Measurements from ENCODE around the gene FAM174C.
"Not testable (repeated sequence)": the region's sequence is repeated elsewhere in the genome, so short reads cannot be mapped to it uniquely, and the experiment has no call there.

The FAM174C gene

GRCh38 chr19:1307755-1308303 is 32.5 kb downstream of the FAM174C start:
- no peak for DNase-seq

GRCh38 chr19:1308718-1309117 is 33.4 kb downstream of the FAM174C start:
- no peak for DNase-seq

- no peak for DNase-seq
These were observed 34.9 kb downstream of the FAM174C start for GRCh38 chr19:1309977-1310852.

- DNase-seq = no peak
These were observed 35.5 kb downstream of the FAM174C start for GRCh38 chr19:1310853-1311180.

GRCh38 chr19:1311543-1312091 is 36.3 kb downstream of the FAM174C start:
- no peak for DNase-seq

- DNase-seq = no peak
These were observed 37.7 kb downstream of the FAM174C start for GRCh38 chr19:1312767-1313694.

GRCh38 chr19:1313695-1314613 is 38.6 kb downstream of the FAM174C start:
- DNase-seq = no peak

- DNase-seq = peak; percentile 43
These were observed 40.3 kb downstream of the FAM174C start for GRCh38 chr19:1315470-1316166.

- DNase-seq = no peak
These were observed 41.1 kb downstream of the FAM174C start for GRCh38 chr19:1316466-1316865.

GRCh38 chr19:1317274-1318003 is 42.1 kb downstream of the FAM174C start:
- no peak for DNase-seq

- no peak for DNase-seq
These were observed 43.5 kb downstream of the FAM174C start for GRCh38 chr19:1318678-1319471.

- not testable (repeated sequence) for DNase-seq
These were observed 44.9 kb downstream of the FAM174C start for GRCh38 chr19:1320282-1320650.

- DNase-seq = no peak
These were observed 46.2 kb downstream of the FAM174C start for GRCh38 chr19:1321539-1321938.

GRCh38 chr19:1322198-1322981 is 47.1 kb downstream of the FAM174C start:
- DNase-seq = no peak

GRCh38 chr19:1324249-1324805 is 49.0 kb downstream of the FAM174C start:
- DNase-seq = no peak

GRCh38 chr19:1324806-1325567 is 49.7 kb downstream of the FAM174C start:
- peak; percentile 55 for DNase-seq

- no peak for DNase-seq
These were observed 50.4 kb downstream of the FAM174C start for GRCh38 chr19:1325568-1326294.

Measured in activated CD4-positive, alpha-beta T cell treated with anti-CD3 and anti-CD28 coated beads for 48 hours (primary cell).